GM18502 (cell line): ENCODE measurements around the gene CASZ1.
A peak's percentile ranks its signal among the peaks of the same experiment; 100 is the strongest.

Source experiments
- ATAC-seq: cut with Tn5 transposase; IDR thresholded peaks from one replicate; pipeline ENCODE4 v1.9.1; 2021; ENCODE audit warnings: mild to moderate bottlenecking; ENCODE audit not compliant: unreplicated experiment, poor library complexity

The CASZ1 gene

DNA sequence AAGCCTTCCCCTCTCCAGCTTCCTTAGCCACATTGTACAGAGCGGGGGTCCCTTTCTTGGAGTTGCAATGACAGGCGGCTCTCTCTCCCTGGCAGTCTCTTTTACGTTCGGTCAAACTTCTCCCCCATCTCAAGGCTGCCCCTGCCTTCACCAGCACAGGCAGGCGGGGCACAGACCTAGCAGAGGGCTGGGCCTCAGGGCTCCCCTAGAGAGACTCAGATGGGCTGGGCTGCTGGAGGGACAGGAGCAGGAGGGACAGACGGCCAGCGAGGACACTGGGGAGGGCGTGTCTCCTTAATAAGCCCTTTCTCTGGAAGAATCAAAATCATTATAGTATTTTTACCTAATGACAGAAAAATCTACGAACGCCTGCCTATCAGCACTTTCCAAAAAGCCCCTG, 79.6 kb downstream of the CASZ1 start:
- no peak for ATAC-seq

DNA sequence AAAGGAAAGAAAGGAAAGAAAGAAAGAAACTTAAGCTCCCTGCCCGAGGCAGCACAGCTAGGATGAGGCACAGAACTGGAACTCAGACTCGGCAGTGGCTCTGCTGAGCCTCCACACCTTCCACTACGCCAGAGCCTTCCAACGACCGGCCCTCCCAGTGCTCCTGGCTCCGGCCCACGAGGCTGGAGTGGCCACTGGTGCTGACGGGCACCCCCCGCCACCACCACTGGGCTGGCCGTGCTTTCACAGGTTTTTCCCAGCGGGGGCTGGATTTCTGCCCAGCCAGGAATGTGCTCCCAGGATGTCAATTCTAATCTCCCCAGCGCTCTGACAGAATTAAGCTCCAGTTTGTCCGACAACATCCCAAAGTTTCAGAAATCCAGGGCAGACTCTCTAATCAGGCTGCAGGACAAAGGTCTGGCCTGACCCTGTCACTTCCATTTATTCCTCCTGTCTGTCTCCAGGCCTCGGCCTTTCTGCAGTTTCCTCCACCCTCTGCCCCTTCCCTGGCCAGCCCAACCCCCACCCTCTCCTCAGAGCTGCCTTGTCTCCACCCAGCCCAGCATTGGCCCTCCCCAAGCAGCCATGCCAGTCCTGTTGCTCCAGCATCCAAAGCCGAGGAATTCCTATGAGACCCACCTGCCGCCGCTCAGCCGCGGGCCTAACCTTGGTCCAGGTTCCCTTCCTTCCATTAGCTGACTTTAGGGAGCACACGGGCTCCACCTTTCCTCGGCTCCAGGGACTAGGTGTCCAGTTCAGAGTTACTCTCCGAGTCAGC, 81.9 kb downstream of the CASZ1 start:
- ATAC-seq = no peak

DNA sequence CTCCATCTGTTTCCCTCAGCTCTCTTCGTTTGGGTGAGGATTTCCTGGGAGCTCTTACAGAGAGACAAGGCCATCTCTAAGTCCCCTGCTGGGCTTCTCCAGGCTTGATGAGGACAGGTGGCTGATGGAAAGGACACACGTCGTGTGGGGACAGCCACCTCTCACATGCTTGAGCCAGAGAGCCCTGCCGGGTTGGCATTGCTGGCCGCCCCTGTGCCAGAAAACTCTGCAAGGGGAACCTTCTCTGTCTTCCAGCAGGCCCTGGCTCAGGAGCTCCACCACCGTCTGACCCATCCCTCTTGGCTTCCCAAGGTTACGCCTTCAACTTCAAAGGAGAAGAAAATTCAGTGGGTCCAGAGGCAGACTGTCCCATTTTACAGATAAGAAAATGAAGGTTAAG, 82.8 kb downstream of the CASZ1 start:
- ATAC-seq = no peak

DNA sequence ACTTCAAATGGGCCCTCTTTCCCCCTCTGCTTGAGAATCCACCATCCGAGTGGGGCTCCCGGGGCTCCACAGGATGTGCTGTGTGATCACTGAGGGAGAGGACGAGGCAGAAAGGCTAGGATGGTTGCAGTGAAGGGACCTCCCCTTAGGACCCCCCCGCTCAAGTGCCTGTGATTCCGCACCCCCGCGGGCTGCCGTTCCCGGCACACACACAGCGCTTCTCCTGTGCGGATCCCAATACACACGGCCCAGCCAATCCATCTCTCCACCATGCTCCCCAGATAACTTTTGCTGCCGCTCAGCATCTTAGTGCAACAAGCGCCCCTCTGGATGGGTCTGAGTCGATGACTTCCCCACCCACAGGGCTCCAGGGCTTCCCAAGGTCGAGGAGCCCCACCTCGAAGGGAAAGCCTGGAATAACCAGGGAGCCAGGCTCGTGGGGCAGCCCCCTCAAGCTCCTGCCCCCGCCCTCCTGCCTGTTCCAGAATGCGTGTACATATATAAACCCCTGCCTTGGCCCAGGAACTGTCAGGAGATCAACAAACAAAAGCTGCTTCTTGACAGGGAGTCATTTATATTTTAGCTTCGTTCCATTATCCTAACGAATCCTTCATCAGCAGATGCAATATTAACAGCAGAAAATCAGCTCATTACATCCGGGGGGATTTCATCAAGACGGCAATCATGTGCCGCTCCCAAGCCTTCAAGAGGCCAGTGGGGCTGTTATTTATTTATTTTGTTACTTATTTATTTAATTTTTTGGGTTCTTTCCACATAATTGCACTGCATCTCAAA, 83.7 kb downstream of the CASZ1 start:
- no peak for ATAC-seq

DNA sequence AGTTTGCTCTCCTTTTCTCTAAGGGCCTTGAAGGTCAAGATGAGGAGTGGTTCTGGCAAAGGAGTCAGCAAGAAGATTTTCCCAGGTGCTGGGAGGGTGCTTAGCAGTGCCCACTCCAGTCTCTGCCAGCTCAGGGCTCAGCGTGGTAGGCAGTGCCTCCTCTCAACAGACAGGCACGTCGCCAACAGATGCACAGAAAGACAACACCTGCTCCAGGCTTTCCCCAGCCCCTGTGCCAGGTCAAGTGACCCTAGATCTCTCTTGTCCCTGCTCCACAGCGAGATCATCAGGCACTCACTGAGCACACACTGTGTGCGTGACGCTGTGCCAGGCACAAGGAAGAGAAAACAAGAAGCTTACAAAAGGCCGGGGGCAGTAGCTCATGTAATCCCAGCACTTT, 86.0 kb downstream of the CASZ1 start:
- no peak for ATAC-seq

DNA sequence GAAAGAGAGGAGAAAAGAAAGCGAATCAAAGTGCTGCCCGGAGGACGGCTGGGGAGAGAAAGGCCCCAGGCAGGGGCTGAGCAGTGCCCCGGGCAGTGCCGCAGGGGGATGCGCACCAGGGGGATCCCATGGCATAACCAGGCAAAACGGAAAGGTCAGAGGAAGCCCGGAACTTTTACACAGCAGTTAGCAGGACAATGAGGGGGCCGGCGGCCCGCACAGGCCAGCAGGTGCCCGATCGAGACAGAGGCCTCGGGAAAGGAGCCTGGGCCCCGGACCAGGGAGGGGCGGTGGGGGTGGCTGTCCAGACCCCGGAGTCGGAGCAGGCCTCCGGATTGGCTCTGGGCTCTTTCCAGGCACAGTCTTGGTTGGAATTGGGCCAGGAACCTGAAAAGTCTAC, 86.8 kb downstream of the CASZ1 start:
- no peak for ATAC-seq

DNA sequence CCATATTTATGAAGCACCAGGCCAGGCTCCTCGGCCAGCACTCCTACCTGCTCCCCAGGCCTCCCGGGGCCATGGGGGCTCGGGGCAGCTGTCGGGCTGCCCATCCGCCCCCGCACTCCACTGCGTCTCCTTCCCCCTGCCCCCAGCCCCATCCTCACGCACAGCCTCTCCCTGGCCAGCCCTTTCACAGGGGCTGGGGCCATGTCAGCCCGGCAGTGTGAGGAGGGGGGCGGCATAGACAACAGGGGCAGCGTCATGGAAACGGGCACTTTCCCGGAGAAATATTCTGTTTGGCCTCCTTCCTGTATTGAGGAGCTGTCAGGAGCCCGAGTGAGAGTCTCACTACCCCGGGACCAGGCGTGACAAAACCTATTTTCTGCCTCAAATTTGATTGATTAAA, 87.3 kb downstream of the CASZ1 start:
- no peak for ATAC-seq

DNA sequence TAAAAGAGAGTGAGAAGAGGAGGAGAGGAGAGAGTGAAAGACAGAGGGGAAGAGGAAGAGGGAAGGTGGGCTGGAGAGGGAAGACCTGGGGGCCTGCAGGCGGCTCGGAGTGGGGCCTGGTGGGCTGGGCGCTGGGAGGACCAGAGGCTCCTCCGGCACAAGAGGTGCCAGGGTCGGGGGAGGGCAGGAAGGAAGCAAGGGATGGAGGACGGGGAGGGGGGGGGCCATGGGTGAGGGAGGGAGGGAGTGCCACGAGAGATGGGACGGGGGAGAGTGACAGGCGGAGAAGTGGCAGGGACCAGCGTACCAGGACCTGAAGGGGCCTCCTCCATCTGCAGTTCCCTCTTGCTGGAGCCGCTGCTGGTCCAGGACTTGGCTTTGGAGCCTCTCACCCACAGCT, 87.7 kb downstream of the CASZ1 start:
- no peak for ATAC-seq

DNA sequence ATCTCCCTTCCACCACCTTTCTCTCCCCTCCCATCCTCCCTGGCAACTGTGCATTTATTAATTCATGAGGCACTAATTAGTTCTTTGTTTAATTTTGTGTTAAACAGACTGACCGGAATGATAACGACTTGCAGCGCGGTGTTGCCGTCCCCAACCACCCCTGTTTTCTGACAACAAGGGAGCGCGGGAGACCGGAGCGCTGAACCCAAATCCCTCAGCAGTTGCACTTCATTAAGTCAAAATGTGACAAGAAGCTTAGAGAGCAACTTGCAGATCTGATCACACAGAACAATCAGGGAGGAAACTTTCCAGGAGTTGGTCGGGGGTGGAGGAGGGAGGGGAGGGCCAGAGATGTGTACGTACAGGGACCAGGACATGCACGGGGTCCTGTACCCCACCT, 89.2 kb downstream of the CASZ1 start:
- no peak for ATAC-seq

DNA sequence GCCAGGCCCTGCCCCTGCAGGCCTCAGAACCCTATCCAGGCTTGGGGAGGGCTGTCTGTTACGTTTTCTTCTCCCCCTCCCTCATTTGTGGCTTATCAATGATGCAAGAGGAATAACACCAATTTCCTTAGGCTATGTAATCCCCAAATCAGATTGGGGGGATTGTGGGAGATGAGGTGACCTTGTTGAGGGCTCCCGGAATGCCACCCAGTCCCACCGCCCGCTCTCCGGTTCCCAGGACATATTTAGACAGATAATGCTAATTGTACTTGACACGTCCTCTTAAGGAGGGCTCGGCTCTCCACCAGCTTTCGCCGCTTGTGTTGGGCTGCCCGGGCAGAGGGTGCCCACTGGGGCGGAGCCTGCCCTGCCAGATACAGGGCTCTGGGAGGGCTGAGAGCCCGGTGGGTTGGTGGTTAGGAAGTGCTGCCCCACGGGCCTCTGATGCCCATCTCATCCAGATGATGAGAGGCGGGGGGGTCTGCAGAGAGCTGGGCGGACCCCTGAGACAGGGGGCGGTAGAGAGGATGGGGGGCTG, 90.0 kb downstream of the CASZ1 start:
- no peak for ATAC-seq

DNA sequence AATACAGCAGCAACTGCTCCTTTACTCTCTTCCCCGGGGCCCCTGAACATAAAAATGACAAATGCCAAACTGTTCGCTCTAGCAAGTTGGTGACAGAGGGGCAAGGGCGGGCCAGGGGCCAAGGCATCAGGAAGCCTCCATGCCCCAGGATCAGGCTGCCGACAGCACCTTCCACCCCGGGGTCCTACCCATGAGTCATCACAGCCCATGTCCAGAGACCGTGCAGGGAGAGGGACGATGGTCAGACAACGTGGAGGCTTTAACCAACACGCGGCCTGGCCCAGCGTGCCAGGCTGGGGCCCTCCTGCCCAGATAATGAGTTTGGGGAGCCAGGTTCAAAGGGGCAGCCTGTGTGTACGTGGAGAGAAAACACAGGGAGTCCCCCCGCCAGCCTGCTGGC, 90.5 kb downstream of the CASZ1 start:
- no peak for ATAC-seq

DNA sequence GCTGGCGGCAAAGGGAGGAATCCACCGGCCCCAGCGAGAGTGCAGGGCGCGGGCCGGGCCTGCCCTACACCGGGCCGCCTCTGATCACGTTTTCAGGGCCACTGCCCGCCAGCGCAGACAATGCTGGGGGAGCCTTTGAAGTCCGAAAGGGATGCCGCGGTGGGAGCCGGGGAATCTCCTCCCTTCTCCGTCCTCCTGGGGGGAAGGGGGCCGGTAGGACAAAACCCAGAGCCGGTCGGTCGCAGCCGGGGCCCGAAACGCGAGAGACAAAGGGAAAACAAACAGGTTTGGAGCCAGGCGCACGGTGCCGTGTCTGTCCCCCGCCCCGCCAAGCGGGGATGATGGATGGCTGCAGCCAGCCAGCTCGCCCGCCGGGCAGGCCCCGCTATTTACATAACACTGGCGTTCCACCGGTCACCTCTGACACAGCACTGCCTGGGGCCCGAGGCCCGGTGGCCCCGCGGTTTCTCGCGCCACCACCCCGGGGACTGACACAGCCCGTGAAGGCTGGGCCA, 92.0 kb downstream of the CASZ1 start:
- no peak for ATAC-seq

DNA sequence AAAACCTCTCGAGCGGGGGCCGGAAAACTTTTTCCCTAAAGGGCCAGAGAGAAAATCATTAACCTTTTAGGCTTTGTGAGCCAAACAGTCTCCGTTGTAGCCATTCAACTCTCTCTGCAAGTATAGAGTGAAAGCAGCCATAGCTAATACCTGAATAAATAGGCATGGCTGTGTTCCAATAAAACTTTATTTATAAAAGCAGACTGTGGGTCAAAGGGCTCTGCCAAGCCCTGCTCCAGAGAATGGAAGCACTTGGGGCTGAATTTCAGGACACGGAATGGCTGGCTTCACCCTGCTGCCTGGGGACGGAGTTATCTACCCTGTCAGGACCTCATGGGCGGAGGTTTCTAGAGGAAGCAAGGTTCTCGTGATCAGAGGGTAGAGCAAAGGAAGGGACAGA, 92.7 kb downstream of the CASZ1 start:
- no peak for ATAC-seq

DNA sequence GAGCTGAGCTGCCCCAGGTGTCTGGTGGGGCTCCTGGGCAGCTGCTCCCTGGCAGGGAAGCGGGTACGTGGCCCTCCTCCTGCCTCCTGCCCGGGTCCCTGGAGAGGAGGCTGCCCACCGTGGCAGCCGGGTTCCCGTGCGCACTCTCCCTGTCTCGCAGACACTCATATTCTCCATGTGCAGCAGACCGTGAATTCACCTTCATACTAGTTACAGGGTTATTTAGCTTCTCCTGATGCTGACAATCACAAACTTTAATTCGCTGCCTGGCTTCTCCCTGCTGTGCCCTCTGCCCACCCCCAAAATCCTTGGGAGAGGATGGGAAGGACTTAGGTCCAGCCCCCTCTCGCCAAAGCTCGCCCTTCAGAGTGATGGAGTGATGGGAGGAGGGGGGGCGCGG, 95.3 kb downstream of the CASZ1 start:
- ATAC-seq = no peak

DNA sequence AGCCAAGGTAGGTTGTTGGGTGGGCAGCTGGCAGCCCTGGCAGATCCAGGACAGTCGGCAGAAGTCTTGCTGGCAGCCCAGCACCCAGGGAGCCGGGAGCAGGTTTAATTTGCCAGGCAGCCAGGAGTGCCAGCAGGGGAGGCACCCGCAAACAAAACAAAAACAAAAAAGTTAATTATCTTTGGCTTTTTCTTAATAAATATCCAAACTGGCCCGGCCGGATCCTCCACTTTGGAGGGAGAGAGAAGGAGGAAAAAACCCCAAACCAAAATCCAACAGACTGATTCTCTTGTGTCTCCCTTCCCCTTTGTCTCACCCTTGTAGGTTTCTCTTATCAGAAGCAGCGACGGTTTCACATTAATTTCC, 97.0 kb downstream of the CASZ1 start:
- ATAC-seq = no peak

DNA sequence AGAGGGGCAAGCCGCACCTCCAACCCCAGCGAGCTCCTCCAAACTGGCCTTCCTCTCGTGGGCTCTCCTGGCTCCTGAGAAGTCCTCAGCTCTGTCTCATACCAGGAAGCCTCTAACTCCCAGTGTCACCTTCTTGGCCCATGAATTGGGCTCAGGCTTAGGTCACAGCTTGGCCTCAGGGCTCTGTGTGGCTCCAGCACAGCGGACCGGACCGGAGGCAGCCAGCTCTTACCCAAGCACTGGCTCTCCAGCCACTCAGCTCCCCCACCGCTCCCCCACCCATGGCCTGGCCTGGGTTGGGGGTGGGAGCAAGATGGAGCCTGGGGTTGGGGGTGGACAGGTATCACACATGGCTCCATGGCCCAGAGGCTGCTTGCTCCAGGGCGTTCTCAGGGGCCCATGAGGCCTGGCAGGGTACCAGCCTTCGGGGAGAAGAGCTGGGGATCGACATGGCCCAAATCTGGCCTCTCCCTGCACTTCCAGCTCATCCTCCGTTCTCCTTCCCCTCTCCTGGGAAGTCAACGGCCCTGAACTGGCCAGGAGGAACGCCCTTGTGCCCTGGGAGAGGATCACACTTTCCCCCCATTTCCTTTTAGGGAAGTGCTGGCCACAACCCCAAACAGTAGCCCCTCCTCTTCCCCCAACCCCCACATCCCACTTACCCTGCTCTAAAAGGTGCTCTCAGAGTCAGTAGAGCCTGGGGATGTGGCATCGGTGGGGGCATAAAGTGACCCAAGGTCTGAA, 97.5 kb downstream of the CASZ1 start:
- ATAC-seq = no peak

DNA sequence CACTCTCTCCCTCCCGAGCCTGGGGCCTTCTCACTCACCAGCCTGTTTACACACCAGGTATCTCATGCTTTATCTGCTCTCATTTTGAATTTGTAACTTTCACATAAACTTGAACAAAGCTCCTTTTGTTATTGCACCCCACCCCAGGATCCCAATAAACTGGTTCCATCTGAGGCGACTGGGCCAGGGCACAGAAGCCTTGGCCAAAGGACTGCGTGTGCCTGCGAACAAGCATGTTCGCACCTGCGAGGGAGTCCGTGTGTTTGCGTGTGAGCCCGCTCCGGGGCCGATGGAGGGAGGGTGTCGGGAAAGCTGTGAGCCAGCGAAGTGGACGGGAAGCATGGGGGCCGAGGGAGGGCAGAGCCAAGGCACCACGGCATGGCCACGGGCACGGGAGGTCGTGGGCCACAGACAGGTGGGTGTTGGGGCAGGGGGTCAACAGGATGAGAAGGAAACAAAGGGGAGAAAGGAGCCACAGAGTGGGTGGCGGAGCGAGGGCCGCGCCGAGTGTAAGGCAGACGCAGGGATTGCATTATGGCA, 98.8 kb downstream of the CASZ1 start:
- ATAC-seq = no peak

DNA sequence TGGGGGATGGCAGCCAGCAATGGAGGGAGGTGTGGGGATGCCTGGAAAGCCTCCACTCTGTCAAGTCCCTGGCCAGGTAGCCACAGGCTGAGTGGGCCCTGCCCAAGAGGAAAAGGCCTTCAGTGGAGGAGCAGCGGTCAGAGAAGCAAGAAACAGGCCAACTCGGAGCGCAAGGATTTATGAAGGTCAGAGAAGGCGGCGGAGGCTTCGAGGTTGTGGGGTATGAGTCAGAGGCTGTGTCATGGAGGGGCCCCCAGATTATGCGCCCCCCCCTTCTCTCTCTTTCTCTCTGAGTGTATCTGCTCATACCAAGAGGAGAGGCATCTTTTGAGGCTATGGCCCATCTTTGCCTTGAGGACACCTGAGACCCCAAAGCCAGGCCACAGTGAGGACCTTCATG, 99.5 kb downstream of the CASZ1 start:
- no peak for ATAC-seq

DNA sequence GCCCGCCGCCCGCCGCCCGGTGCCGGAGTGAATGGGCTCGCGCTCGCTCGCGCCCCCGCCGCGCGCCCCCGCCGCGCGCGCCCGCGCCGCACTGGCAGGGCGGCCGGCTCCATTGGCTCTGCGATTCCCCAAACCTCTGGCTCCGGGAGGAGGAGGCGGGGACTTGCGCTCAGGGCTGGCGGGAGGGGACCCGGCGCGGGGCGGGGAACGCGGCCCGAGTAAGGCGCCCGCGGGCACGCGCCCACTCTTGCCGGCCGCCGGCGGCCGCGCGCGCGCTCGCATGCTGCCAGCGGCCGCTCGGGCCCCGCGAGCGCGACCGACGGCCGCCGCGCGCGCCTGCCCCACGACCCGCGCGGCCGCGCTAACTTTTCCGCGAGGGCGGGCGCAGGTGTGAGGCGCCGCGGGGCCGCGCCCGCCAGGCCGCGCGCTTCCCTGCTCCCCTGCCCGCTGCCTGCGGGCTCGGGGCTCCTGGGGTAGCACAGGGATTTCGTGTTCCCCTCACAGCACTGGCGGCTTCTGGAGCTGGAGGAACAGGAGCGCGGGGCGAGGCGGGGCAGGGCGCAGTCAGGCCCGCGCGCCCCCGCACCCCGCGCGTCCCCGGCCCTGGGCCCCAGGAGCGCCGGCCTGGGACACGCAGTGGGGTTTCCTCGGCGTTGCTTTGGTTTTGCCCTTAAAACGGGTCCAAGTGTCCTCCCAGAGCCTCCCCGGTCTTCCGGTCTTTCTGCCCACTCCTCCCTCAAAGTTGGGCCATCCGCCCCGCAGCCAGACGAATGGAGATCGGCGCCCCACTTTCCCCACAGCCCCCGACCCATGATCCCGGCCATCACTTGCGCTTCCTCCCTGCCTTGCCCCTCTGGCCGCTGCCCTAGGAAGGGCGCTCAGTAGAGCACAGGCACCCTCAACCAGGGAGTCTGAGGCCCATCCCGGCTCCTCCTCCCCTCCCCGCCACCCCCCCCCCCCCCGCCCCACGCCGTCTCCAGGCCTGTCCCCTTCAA, 101.5 kb downstream of the CASZ1 start:
- peak; percentile 59 for ATAC-seq
